HG02973 (cell line): ENCODE measurements around the gene ZHX3.

Source experiments
- ATAC-seq: cut with Tn5 transposase; IDR thresholded peaks from one replicate; pipeline ENCODE4 v1.9.1; 2021; ENCODE audit warnings: moderate library complexity; ENCODE audit not compliant: unreplicated experiment

Gene ZHX3

DNA sequence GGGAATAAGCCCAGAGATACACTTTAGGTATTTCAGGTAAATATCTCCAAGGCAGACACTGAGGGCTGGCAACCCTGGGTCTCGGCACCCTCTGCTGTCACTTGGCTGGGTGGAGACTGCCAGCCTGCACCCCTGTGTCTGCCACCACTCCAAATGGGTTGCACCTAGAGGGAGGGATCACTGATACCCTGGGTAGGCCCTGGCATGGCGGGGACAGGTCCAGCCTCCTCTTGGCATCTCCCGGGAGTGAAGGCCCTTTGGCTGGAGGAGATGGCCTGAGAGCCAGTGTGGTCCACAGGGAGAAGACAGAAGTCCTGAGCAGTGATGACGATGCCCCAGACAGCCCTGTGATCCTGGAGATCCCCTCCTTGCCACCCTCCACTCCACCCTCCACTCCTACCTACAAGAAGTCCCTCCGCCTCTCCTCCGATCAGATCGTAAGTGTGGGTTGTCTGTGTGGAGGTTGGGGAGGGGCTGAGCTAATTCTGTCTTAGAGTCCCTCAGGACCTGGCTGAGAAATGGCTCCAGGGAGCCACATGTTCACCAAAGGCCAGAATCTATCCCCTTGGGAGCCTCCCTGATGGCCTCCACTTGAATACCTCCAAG is 38.2 kb upstream of the ZHX3 start:
- ATAC-seq = no peak

GRCh38 chr20:41355192-41355591 is 37.7 kb upstream of the ZHX3 start:
- ATAC-seq = no peak

GRCh38 chr20:41353530-41353929 is 36.0 kb upstream of the ZHX3 start:
- ATAC-seq = no peak

- no peak for ATAC-seq
These were observed 35.1 kb upstream of the ZHX3 start for GRCh38 chr20:41352666-41353065.

DNA sequence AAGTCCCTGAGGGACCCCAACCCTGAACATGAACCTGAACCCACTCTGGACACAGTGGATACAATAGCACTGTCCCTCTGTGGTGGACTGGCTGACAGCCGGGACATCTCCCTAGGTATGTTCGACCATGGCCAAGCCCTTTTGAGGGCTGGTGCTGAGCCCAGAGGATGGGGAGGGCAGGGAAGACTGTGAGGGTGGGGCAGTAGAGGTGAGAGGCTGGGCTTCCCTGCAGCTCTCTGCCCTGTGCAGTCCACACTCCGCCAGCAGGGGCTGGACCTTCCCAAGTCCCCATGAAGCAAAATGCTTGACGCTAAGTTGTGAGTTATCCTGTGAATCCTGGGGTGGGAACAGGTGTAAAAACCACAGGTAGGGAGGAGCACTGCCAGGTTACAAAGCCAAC is 34.6 kb upstream of the ZHX3 start:
- ATAC-seq = no peak

DNA sequence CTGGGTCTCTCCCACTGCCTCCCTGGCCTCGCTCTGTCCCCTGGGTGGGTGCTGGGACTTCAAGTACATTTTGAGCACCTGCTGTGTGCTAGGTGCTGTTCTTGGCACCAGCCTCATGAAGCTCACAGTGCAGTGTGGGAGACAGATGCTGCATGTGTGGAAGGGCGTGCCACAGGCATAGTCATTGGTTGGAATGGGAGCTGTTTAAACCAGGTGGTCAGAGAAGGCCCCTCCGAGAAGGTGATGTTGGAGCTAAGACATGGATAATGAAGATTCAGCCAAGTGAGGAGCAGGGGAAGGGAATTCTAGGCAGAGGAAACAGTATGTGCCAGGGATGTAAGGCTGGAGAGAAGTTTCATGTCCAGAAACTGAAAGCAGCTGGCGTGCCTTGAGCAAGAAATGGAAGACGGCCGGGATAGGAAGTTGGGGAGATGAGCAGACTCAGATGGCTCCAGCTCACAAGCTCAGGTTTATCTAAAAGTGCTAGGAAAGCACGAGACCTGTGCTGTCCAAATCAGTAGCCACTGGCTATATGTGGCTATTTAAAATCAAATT is 33.0 kb upstream of the ZHX3 start:
- ATAC-seq = no peak

DNA sequence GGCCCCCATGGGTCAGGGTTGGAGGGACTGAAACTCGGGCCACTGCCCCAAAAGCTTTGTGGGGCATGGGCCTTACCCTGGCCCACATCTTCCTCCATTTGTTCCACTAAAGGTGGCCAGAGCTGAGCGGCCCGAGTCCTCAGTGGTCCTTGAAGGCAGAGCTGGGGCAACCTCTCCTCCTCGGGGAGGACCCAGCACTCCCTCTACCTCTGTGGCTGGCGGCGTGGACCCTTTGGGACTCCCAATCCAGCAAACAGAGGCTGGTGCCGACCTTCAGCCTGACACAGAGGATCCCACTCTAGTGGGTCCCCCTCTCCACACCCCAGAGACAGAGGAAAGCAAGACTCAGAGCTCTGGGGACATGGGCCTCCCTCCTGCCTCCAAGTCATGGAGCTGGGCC is 32.4 kb upstream of the ZHX3 start:
- ATAC-seq = no peak

DNA sequence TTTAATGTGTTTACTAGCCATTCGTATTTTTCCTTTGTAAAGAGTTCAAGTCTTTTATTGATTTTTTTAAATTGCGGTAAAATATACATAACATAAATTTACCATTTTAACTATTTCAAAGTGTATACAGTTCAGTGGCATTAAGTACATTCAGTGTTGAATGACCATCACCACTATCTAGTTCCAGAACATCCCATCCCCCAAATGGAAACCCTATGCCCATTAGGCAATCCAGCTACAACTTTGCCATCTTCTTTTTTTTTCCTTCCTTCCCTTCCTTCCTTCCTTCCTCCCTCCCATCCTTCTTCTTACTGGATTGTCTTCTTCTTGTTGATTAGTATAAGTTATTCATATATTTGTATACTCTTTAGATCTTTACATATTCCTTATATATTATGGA is 31.7 kb upstream of the ZHX3 start:
- ATAC-seq = no peak

- no peak for ATAC-seq
These were observed 31.1 kb upstream of the ZHX3 start for GRCh38 chr20:41348430-41349172.

DNA sequence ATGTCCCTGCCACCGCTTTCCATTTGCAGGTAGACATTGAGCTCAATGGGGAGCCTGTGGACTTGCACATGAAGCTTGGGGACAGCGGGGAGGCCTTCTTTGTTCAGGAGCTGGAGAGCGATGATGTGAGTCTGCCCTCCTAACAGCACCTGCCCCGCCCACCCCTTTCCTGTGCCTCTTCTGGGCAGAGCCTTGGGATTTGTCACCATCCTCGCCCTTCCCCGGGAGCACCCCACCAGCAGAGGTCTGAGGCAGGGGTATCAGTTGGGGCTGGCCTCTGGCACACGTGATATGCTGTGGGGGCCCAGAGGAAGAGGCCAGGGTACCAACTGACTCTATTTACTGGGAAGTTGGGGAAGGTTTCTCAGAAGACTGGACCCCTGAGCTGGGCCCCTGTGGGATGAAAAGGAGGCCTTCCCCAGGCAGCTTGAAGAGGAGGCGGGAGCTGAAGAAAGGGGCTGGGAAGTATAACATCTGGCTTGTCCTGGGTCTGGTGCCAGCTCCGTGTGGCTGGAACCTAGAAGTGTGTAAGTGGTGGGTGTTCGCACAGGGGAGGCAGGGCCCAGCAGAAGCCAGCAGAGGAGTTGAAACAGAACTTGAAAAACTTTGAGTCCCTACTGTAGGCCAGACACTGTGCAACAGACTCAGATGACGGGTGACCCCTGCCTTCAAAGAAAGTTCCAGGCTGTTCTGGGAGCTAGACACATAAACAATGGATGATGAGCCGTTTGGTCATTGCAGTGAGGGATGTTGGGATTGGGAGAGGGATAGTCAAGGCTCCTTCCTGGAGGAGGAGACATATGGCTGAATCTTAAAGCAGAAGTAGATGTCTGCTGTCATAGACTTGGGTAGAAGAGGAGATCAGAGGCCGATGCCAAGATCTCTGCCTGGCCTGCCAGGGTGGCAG is 30.2 kb upstream of the ZHX3 start:
- no peak for ATAC-seq

DNA sequence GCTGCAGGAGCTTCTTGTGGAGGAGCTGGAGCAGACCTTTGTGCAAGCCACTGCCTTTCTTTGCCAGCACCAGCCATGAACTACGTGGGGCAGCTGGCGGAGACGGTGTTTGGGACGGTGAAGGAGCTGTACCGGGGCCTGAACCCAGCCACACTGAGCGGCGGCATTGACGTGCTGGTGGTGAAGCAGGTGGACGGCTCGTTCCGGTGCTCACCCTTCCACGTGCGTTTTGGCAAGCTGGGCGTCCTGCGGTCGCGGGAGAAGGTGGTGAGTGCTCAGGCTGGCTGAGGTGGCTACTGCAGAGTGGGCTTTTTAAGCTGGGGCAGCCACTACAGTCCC is 28.2 kb upstream of the ZHX3 start:
- ATAC-seq = no peak

- no peak for ATAC-seq
These were observed 27.6 kb upstream of the ZHX3 start for GRCh38 chr20:41344938-41345728.

- no peak for ATAC-seq
These were observed 26.9 kb upstream of the ZHX3 start for GRCh38 chr20:41344477-41344876.

DNA sequence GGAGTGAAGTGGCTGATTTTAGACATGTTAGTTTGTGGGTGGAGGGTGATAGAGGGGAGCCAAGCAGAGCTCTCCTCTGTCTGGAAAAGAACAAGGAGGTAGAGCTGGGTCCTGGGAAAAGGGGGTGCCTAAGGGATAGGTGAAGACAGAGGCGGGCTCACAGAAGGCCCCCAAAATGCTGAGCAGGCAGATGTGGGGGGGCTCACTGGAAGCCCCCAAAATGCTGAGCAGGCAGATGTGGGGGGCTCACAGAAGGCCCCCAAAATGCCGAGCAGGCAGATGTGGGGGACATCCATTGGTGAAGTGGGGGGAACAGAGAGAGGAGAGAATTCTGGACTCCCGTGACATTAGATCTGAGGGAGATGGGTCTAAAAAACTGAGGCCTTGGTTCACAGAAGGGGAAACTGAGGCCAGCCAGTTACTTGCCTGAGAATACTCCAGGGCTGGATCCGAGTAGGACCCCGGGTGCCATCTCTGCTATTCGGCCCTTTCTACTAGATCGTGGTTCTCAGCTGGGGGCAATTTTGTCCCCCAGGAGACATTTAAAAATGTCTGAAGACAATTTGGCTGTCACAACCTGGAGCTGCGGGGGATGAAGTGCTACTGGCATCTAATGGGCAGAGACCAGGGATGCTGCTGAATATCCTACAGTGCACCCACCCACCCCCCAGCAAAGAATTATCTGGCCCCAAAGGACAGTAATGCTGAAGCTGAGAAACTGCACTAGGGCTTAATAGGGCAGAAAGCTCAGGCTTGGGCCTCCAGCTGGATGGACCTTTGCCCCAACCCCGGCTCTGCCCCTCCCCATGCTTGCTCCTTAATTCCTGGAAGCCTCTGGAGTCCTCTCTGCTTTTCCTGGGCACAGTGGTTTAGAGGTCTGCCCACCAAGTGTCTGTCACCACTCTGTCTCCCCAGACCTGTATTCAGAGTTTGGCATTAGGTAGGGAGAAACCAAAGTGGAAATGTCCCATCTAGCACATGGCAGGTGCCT is 25.2 kb upstream of the ZHX3 start:
- no peak for ATAC-seq

GRCh38 chr20:41340327-41341055 is 23.0 kb upstream of the ZHX3 start, which contains the start of gene LPIN3:
Gene LPIN3 (plus strand): TSS chr20:41340821. CDS start chr20:41345804, 4,983 bp downstream.
- ATAC-seq = no peak

- no peak for ATAC-seq
These were observed 22.4 kb upstream of the ZHX3 start for GRCh38 chr20:41339957-41340326.

- ATAC-seq = no peak
These were observed 19.4 kb upstream of the ZHX3 start for GRCh38 chr20:41336711-41337492.

DNA sequence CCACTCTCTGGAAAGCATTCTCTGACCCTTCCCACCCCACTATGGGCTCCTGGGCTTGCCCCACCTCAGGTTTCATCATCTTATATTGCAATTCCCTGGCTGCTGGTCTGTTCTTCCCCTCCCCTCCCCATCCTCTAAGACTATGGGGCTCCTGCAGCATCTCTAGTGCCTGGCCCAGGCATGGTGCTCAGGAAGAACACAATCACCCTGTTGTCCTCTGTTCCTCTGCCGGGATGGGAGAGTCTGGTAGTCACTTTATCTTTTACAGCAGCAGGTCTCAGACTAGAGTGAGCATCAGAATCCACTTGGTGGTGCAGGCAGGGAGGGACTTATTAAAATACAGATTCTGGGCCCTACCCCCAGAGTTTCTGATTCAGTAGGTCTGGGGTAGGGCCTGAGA is 18.1 kb upstream of the ZHX3 start:
- ATAC-seq = no peak
